ENCODE data around the gene GKN2. TPM values are rescaled to one million over a fixed set of nuclear protein-coding genes. Genes with fewer than 3 reads are reported as not detected.

Gene GKN2
- total and polyA plus RNA-seq, 9 of the 15 experiments (the other 6 are each of a cell fraction or from before 2014, with no cell fraction given) = not detected

GRCh38 chr2:68908392-68908970 lies 44.2 kb downstream of the GKN2 start (continued):
- TF ChIP-seq XRCC4 (IDR thresholded peaks at IDR 0.05; ENCODE audit: extremely low read depth, insufficient read depth, insufficient read length) (no peak), MYNN (IDR thresholded peaks at IDR 0.05) (peak; percentile 19; the same call in 1 of the 2 replicates), MYNN (CRISPR knock-in tag; IDR thresholded peaks at IDR 0.05) (no peak), TFAP4 (CRISPR knock-in tag; IDR thresholded peaks at IDR 0.05; ENCODE audit: borderline replicate concordance) (peak; percentile 22; the same call in 1 of the 2 replicates), SMARCA4 (IDR thresholded peaks at IDR 0.05) (peak; percentile 53; the same call in 1 of the 2 replicates), ZFP36 (IDR thresholded peaks at IDR 0.05; ENCODE audit: low read depth, low read length, partially characterized antibody) (peak; percentile 82), KLF6 (CRISPR knock-in tag; IDR thresholded peaks at IDR 0.05; ENCODE audit: borderline replicate concordance) (no peak), U2AF1 (optimal IDR thresholded peaks at IDR 0.05; ENCODE audit: low read depth, low read length) (no peak), SAFB (IDR thresholded peaks at IDR 0.05; ENCODE audit: borderline replicate concordance, low read depth, low read length) (no peak), MCM7 (IDR thresholded peaks at IDR 0.05) (no peak), MTA3 (IDR thresholded peaks at IDR 0.05; ENCODE audit: borderline replicate concordance) (0 out of 2 replicates have a peak, but pooled peaks have one; percentile 29), ZNF436 (CRISPR knock-in tag; IDR thresholded peaks at IDR 0.05) (no peak), ETV1 (tag; conservative IDR thresholded peaks at IDR 0.05; ENCODE audit: low read depth) (peak; percentile 96), ZNF407 (IDR thresholded peaks at IDR 0.05; ENCODE audit: low read depth) (no peak), CBFA2T2 (conservative IDR thresholded peaks at IDR 0.05) (peak; percentile 49), MTA2 (IDR thresholded peaks at IDR 0.05; ENCODE audit: low read depth) (0 out of 2 replicates have a peak, but pooled peaks have one; percentile 22), KAT7 (CRISPR knock-in tag; IDR thresholded peaks at IDR 0.05; ENCODE audit: borderline replicate concordance) (no peak), HDAC1 (IDR thresholded peaks at IDR 0.05) (no peak), NBN (IDR thresholded peaks at IDR 0.05; ENCODE audit: low read depth) (peak; percentile 40; the same call in 1 of the 2 replicates), ARHGAP35 (IDR thresholded peaks at IDR 0.05; ENCODE audit: partially characterized antibody) (no peak), SIN3A (IDR thresholded peaks at IDR 0.05; ENCODE audit: borderline replicate concordance in 2 of 2, control insufficient read depth in 1 of 2, low read depth in 2 of 2, low read length in 2 of 2) (no peak), SMARCC2 (IDR thresholded peaks at IDR 0.05; ENCODE audit: low read depth) (no peak)

All from K562 (cell line).